ENCODE data around the gene GDF11. TPM values are rescaled to one million over a fixed set of nuclear protein-coding genes. Genes with fewer than 3 reads are reported as not detected.

The GDF11 gene
- total and polyA plus RNA-seq, 2 of the 8 experiments (the other 6 are each of a cell fraction or from before 2014, with no cell fraction given) = 12.1 to 15.1 TPM

DNA sequence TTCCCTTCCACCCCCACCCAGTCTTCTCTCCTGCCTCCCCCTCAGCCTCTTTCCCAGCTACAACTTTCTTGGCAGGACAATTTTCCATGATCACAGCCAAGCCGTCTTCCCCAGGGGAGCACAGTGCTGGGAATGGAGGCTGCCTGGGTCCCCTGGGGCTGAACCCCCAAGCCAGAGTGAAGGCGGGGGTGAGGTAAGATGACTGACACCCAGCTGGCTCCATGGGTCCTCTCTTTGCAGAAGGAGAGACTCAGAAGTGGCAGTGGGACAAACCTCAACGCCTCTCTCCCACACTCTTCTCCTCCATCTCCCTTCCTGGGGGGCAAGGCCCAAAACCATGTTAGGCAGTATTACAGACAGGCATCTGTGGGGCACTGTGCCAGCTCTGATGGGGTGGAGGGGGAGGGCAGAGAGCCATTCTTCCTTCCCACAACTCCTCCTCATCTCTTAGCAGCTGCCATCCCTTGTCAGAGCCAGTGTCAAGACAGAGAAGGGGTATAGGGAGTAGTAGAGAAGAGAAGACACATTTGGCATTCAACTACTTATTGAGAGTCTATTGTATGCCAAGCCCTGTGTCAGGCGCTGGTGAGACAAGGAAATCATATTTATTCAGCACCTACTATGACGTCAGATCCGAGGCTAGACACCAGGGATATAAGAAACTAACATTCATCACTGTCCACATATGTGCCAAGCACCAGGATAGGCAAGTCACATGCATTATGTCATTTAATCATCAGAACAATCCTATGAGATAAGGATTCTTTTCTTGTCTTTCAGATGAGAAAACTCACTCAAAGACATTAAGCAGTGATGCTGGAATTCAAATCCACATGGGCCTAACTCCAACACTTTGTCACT lies 38.8 kb upstream of the GDF11 start:
- H4K8ac ChIP-seq (ENCODE audit: extremely low read depth, insufficient read depth, low read length) = no peak overlapping the region
- DNase-seq (ENCODE audit: low read depth in 1 of 2, low spot score in 2 of 2) = no peak
- no peak overlapping the region for H3K4me3 ChIP-seq (ENCODE audit: extremely low read depth in 1 of 4, insufficient read depth in 2 of 4, low read depth in 3 of 4, low read length in 4 of 4)
- no peak overlapping the region for H2BK12ac ChIP-seq (ENCODE audit: low read depth, low read length)
- no peak overlapping the region for H3K27ac ChIP-seq (ENCODE audit: low read depth, low read length)
- no peak overlapping the region for H3K14ac ChIP-seq (ENCODE audit: insufficient read length)
- peaks cover 0 to 3% (median under 1%) of the 10 kb centered on the region in 4 experiments; a peak in 2 of 8 replicates for H3K36me3 ChIP-seq (ENCODE audit: control insufficient read depth in 2 of 4, insufficient read depth in 4 of 4, low read length in 3 of 4)
- no peak overlapping the region for H2AFZ ChIP-seq (ENCODE audit: low read length)
- H3K56ac ChIP-seq (replicated peaks; ENCODE audit: insufficient read length, low read depth, low read length) = no peak overlapping the region
- no peaks in the 10 kb centered on the region for H3K9me3 ChIP-seq (ENCODE audit: insufficient read depth in 2 of 2, low read depth in 1 of 2, low read length in 1 of 2)
- peaks cover 0 to 32% of the 10 kb centered on the region in 2 experiments; a peak in 2 of 4 replicates for H3K79me2 ChIP-seq (ENCODE audit: control insufficient read depth in 1 of 2, insufficient read depth in 2 of 2, low read length in 2 of 2)
- H3K23me2 ChIP-seq (ENCODE audit: low read depth, low read length) = peaks cover 15% of the 10 kb centered on the region
- H3K4me1 ChIP-seq (replicated peaks in 1 of 4; ENCODE audit: control insufficient read depth in 3 of 4, insufficient read depth in 4 of 4, low read length in 3 of 4) = peaks cover 0 to 21% (median 8%) of the 10 kb centered on the region in 4 experiments; a peak in 5 of 7 replicates
- peaks cover 0 to 13% of the 10 kb centered on the region in 2 experiments for H4K20me1 ChIP-seq (replicated peaks in 1 of 2; ENCODE audit: control insufficient read depth in 1 of 2, insufficient read depth in 2 of 2, low read length in 2 of 2)
- no peak overlapping the region for H3K9ac ChIP-seq (replicated peaks in 1 of 4; ENCODE audit: extremely low read depth in 1 of 4, low read depth in 3 of 4, low read length in 3 of 4)
- no peak for TF ChIP-seq SIX5 (IDR thresholded peaks at IDR 0.05; ENCODE audit: low read depth, low read length)
- no peak for TF ChIP-seq ZNF274 (IDR thresholded peaks at IDR 0.05; ENCODE audit: borderline replicate concordance, extremely low read depth, low read length)
- no peak for TF ChIP-seq PHF8 (conservative IDR thresholded peaks at IDR 0.05; ENCODE audit: low read depth, low read length)
- no peak for TF ChIP-seq TCF12 (IDR thresholded peaks at IDR 0.05; ENCODE audit: low read depth, low read length)
- no peak for TF ChIP-seq CEBPB (IDR thresholded peaks at IDR 0.05; ENCODE audit: low read depth, low read length)
- TF ChIP-seq RFX5 (IDR thresholded peaks at IDR 0.05; ENCODE audit: borderline replicate concordance, low read depth, low read length) = no peak
- TF ChIP-seq CBX5 (IDR thresholded peaks at IDR 0.05; ENCODE audit: low read depth, low read length) = no peak
- no peak for TF ChIP-seq SP1 (IDR thresholded peaks at IDR 0.05; ENCODE audit: low read depth, low read length)
- no peak for TF ChIP-seq SRF (IDR thresholded peaks at IDR 0.05; ENCODE audit: low read depth, low read length)
- H3K4me2 ChIP-seq (ENCODE audit: insufficient read depth in 1 of 2, low read depth in 2 of 2, low read length in 2 of 2) = peak overlapping the region in 1 of 2 experiments; percentile 100; a peak in 1 of 4 replicates
- H4K91ac ChIP-seq (replicated peaks; ENCODE audit: insufficient read length, low read length) = no peak overlapping the region
- 88% methylated on average over 6 of the region's 6 CpGs; no CpG with 5 or more reads in 1 of the 2 experiments for WGBS, 2 experiments (ENCODE audit: extremely low coverage in 1 of 2, insufficient coverage in 1 of 2, insufficient read length in 1 of 2, insufficient replicate concordance in 2 of 2, low coverage in 1 of 2, low lambda C conversion rate in 2 of 2, missing lambda C conversion rate in 1 of 2)
- H3K18ac ChIP-seq (ENCODE audit: extremely low read depth, low read length) = no peak overlapping the region
- no peak overlapping the region for H2BK5ac ChIP-seq (ENCODE audit: low read depth, low read length)
- H3K4ac ChIP-seq (replicated peaks; ENCODE audit: insufficient read length, low read depth, low read length) = no peak overlapping the region
- POLR2A ChIA-PET (ENCODE audit: partially characterized antibody) = interaction anchor here (3.6 kb wide), 1 partner anchor 13 kb away, joined by 39 read pairs; the partner anchor contains the start of gene BLOC1S1
- no peak overlapping the region for H2BK120ac ChIP-seq (replicated peaks; ENCODE audit: low read depth, low read length)
- H3K27me3 ChIP-seq (replicated peaks in 1 of 4; ENCODE audit: control insufficient read depth in 3 of 4, extremely low read depth in 1 of 4, insufficient read depth in 3 of 4, low read length in 3 of 4) = peaks cover 0 to 3% (median 0%) of the 10 kb centered on the region in 4 experiments; a peak in 3 of 7 replicates
- H2AK5ac ChIP-seq (ENCODE audit: low read depth, low read length) = no peak overlapping the region
- no peak overlapping the region for H2BK15ac ChIP-seq (ENCODE audit: low read length)
- peaks cover 14% of the 10 kb centered on the region; the same call in 1 of the 2 replicates for H3K79me1 ChIP-seq (ENCODE audit: low read depth, low read length)
- H3K23ac ChIP-seq (ENCODE audit: insufficient read length) = no peak overlapping the region
- no peak overlapping the region for H4K5ac ChIP-seq (ENCODE audit: insufficient read length, low read depth, low read length)
- CTCF ChIA-PET (ENCODE audit: partially characterized antibody) = interaction anchor here (0.6 to 5.1 kb wide), 13 partner anchors 8 to 1089 kb away, joined by 3 to 38 read pairs (median 6); partner anchors contain the start of gene RDH5
- FAIRE-seq = no peak
- H2BK20ac ChIP-seq (ENCODE audit: low read length) = no peak overlapping the region

Measured in H1 (cell line).